WTC11 (cell line): ENCODE data around the gene NFATC1. TPM values are rescaled to one million over a fixed set of nuclear protein-coding genes. Genes with fewer than 3 reads are reported as not detected.

ENCODE experiments used
- ATAC-seq: fragments of 200-7000 bp; cut with Tn5 transposase; 2 replicates; pipeline ENCODE4 v1.10.0; 2021; ENCODE audit warnings: mild to moderate bottlenecking, moderate library complexity
- CTCF ChIA-PET: fragments of 300-600 bp; sonication (Branson Sonifier 250); formaldehyde crosslinking; loops from one replicate; lab custom pipeline; 2021; ENCODE audit warnings: antibody characterized with exemption; lab: Charles Lee
- POLR2A ChIA-PET: fragments of 350-600 bp; sonication (Branson Sonifier 250); formaldehyde crosslinking; loops from one replicate; lab custom pipeline; 2021; ENCODE audit warnings: antibody characterized with exemption; lab: Charles Lee
- DNase-seq: peaks from one replicate; pipeline ENCODE4 v3.0.0; 2021; ENCODE audit warnings: low spot score
- H3K27ac Mint-ChIP-seq: 2 replicates; pipeline ENCODE4 v1.8.0; 2021; ENCODE audit warnings: mixed read lengths
- H3K27me3 Mint-ChIP-seq: 2 replicates; pipeline ENCODE4 v1.8.0; 2021; ENCODE audit warnings: low read depth, mild to moderate bottlenecking, moderate library complexity, mixed read lengths
- H3K36me3 Mint-ChIP-seq: 2 replicates; pipeline ENCODE4 v1.8.0; 2021; ENCODE audit warnings: mixed read lengths
- H3K4me1 Mint-ChIP-seq: 2 replicates; pipeline ENCODE4 v1.8.0; 2022; ENCODE audit warnings: mixed read lengths
- H3K4me3 Mint-ChIP-seq: 2 replicates; pipeline ENCODE4 v1.8.0; 2021; ENCODE audit warnings: mild to moderate bottlenecking, moderate library complexity, mixed read lengths
- H3K9me3 Mint-ChIP-seq: 2 replicates; pipeline ENCODE4 v1.8.0; 2021; ENCODE audit warnings: mixed read lengths
- ATF1 ChIP-seq: sonication (generic); formaldehyde crosslinking; IDR thresholded peaks from 2 replicates; pipeline ENCODE4 v1.8.1; 2023; ENCODE audit warnings: mild to moderate bottlenecking, moderate library complexity, missing genetic modification reagents
- ATF3 ChIP-seq: sonication (generic); formaldehyde crosslinking; conservative IDR thresholded peaks from 2 replicates; pipeline ENCODE4 v1.8.1; 2022; ENCODE audit warnings: mild to moderate bottlenecking, missing genetic modification reagents
- E2F4 ChIP-seq: sonication (generic); formaldehyde crosslinking; IDR thresholded peaks from 2 replicates; pipeline ENCODE4 v1.8.1; 2022; ENCODE audit warnings: low read depth, mild to moderate bottlenecking, moderate library complexity, missing genetic modification reagents, borderline replicate concordance
- FOXK1 ChIP-seq: sonication (generic); formaldehyde crosslinking; IDR thresholded peaks from 2 replicates; pipeline ENCODE4 v1.8.0; 2022; ENCODE audit warnings: mild to moderate bottlenecking, moderate library complexity, missing genetic modification reagents
- HMGA2 ChIP-seq: fragments of 250-450 bp; sonication (Bioruptor Pico); IDR thresholded peaks from 2 replicates; pipeline ENCODE4 v1.4.0; 2021; ENCODE audit warnings: mild to moderate bottlenecking, moderate library complexity
- JUN ChIP-seq: sonication (generic); formaldehyde crosslinking; IDR thresholded peaks from 2 replicates; pipeline ENCODE4 v1.8.0; 2023; ENCODE audit warnings: mild to moderate bottlenecking, missing genetic modification reagents
- KAT7 ChIP-seq: sonication (generic); formaldehyde crosslinking; IDR thresholded peaks from 2 replicates; pipeline ENCODE4 v1.8.1; 2023; ENCODE audit warnings: missing genetic modification reagents, mild to moderate bottlenecking, borderline replicate concordance
- MXD4 ChIP-seq: fragments of 250-450 bp; sonication (Bioruptor Pico); IDR thresholded peaks from 2 replicates; pipeline ENCODE4 v1.8.0; 2021; ENCODE audit warnings: mild to moderate bottlenecking, moderate library complexity, borderline replicate concordance
- OVOL2 ChIP-seq: fragments of 250-450 bp; sonication (Bioruptor Pico); IDR thresholded peaks from 2 replicates; pipeline ENCODE4 v1.9.0; 2021; ENCODE audit warnings: mild to moderate bottlenecking, borderline replicate concordance
- PRDM15 ChIP-seq: sonication (generic); formaldehyde crosslinking; IDR thresholded peaks from 2 replicates; pipeline ENCODE4 v1.8.0; 2022; ENCODE audit warnings: missing genetic modification reagents
- RELA ChIP-seq: sonication (generic); formaldehyde crosslinking; IDR thresholded peaks from 2 replicates; pipeline ENCODE4 v1.8.1; 2022; ENCODE audit warnings: missing genetic modification reagents, mild to moderate bottlenecking, borderline replicate concordance
- SMAD4 ChIP-seq: sonication (generic); formaldehyde crosslinking; IDR thresholded peaks from 2 replicates; pipeline ENCODE4 v1.8.0; 2022; ENCODE audit warnings: mild to moderate bottlenecking, missing genetic modification reagents
- TEAD4 ChIP-seq: sonication (generic); formaldehyde crosslinking; IDR thresholded peaks from 2 replicates; pipeline ENCODE4 v1.8.0; 2022; ENCODE audit warnings: mild to moderate bottlenecking, missing genetic modification reagents
- ZBTB43 ChIP-seq: sonication (generic); formaldehyde crosslinking; IDR thresholded peaks from 2 replicates; pipeline ENCODE4 v1.8.1; 2023; ENCODE audit warnings: mild to moderate bottlenecking, missing genetic modification reagents
- total RNA-seq: library from RNA; stranded (reverse); gene quantifications from 3 replicates; pipeline ENCODE4 v1.2.3, GENCODE V29; 2021
- TF ChIP-seq, protein P1 (sequence below): sonication (generic); formaldehyde crosslinking; IDR thresholded peaks from 2 replicates; pipeline ENCODE4 v1.8.0; 2022; ENCODE audit warnings: mild to moderate bottlenecking, missing genetic modification reagents
- TF ChIP-seq, protein P2 (sequence below): sonication (generic); formaldehyde crosslinking; IDR thresholded peaks from 2 replicates; pipeline ENCODE4 v1.8.0; 2022; ENCODE audit warnings: mild to moderate bottlenecking, missing genetic modification reagents
- TF ChIP-seq, protein P3 (sequence below): sonication (generic); formaldehyde crosslinking; IDR thresholded peaks from 2 replicates; pipeline ENCODE4 v1.8.1; 2023; ENCODE audit warnings: mild to moderate bottlenecking, missing genetic modification reagents, moderate library complexity

NFATC1 gene
- total RNA-seq, 1 experiment from 2014 or later: 20.2 TPM

GRCh38 chr18:79438089-79438897, 42.6 kb downstream of the NFATC1 start (continued):
- TF ChIP-seq, protein P1, sequence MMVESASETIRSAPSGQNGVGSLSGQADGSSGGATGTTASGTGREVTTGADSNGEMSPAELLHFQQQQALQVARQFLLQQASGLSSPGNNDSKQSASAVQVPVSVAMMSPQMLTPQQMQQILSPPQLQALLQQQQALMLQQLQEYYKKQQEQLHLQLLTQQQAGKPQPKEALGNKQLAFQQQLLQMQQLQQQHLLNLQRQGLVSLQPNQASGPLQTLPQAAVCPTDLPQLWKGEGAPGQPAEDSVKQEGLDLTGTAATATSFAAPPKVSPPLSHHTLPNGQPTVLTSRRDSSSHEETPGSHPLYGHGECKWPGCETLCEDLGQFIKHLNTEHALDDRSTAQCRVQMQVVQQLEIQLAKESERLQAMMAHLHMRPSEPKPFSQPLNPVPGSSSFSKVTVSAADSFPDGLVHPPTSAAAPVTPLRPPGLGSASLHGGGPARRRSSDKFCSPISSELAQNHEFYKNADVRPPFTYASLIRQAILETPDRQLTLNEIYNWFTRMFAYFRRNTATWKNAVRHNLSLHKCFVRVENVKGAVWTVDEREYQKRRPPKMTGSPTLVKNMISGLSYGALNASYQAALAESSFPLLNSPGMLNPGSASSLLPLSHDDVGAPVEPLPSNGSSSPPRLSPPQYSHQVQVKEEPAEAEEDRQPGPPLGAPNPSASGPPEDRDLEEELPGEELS (CRISPR knock-in tag): no peak
- TF ChIP-seq PRDM15: no peak
- TF ChIP-seq, protein P2, sequence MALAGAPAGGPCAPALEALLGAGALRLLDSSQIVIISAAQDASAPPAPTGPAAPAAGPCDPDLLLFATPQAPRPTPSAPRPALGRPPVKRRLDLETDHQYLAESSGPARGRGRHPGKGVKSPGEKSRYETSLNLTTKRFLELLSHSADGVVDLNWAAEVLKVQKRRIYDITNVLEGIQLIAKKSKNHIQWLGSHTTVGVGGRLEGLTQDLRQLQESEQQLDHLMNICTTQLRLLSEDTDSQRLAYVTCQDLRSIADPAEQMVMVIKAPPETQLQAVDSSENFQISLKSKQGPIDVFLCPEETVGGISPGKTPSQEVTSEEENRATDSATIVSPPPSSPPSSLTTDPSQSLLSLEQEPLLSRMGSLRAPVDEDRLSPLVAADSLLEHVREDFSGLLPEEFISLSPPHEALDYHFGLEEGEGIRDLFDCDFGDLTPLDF (CRISPR knock-in tag): no peak
- TF ChIP-seq ATF1 (CRISPR knock-in tag): no peak
- no peak for TF ChIP-seq OVOL2
- no peak for TF ChIP-seq E2F4 (CRISPR knock-in tag)

- Mint-ChIP-seq H3K4me3 (no peak overlapping the region), H3K27ac (no peak overlapping the region), H3K4me1 (no peaks in the 10 kb centered on the region), H3K9me3 (no peaks in the 10 kb centered on the region), H3K36me3 (no peaks in the 10 kb centered on the region), H3K27me3 (no peaks in the 10 kb centered on the region; the same call in 1 of the 2 replicates)
- POLR2A ChIA-PET: interaction anchor here (1.3 kb wide), 1 partner anchor 10 kb away, joined by 3 read pairs; no protein-coding TSS in a partner anchor
- CTCF ChIA-PET: no interaction called here
- ATAC-seq (no peak), DNase-seq (no peak)
- no peak for TF ChIP-seq TEAD4 (CRISPR knock-in tag)
These were observed 43.3 kb downstream of the NFATC1 start for GRCh38 chr18:79438898-79439627.

GRCh38 chr18:79439628-79440023, 43.9 kb downstream of the NFATC1 start:
- no peaks in the 10 kb centered on the region; the same call in 1 of the 2 replicates for H3K27me3 Mint-ChIP-seq
- TF ChIP-seq MXD4 (CRISPR knock-in tag) (no peak), HMGA2 (CRISPR knock-in tag) (no peak), JUN (no peak), KAT7 (CRISPR knock-in tag) (no peak), E2F4 (CRISPR knock-in tag) (no peak), FOXK1 (CRISPR knock-in tag) (no peak), RELA (CRISPR knock-in tag) (no peak), SMAD4 (no peak), ATF3 (CRISPR knock-in tag) (no peak), ZBTB43 (CRISPR knock-in tag) (no peak)
- TF ChIP-seq, protein P3, sequence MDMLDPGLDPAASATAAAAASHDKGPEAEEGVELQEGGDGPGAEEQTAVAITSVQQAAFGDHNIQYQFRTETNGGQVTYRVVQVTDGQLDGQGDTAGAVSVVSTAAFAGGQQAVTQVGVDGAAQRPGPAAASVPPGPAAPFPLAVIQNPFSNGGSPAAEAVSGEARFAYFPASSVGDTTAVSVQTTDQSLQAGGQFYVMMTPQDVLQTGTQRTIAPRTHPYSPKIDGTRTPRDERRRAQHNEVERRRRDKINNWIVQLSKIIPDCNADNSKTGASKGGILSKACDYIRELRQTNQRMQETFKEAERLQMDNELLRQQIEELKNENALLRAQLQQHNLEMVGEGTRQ (CRISPR knock-in tag): no peak
- ChIA-PET POLR2A (no interaction called here), CTCF (no interaction called here)
- ATAC-seq (no peak), DNase-seq (no peak)
- no peak overlapping the region for H3K4me3 Mint-ChIP-seq
- H3K9me3 Mint-ChIP-seq: no peaks in the 10 kb centered on the region
- no peaks in the 10 kb centered on the region for H3K36me3 Mint-ChIP-seq
- H3K27ac Mint-ChIP-seq: no peak overlapping the region
- H3K4me1 Mint-ChIP-seq: no peaks in the 10 kb centered on the region
